GM12873 (cell line): ENCODE data around the gene PSMB2.

Source experiments
- CTCF ChIP-seq: IDR thresholded peaks from 2 replicates; pipeline ENCODE4 v1.5.1; 2012; ENCODE audit warnings: low read depth, mild to moderate bottlenecking, moderate library complexity, low read length, control low read depth; ENCODE audit not compliant: insufficient read depth; ENCODE audit errors: missing control alignments

The PSMB2 gene

GRCh38 chr1:35591211-35591610 is 50.1 kb downstream of the PSMB2 start:
- TF ChIP-seq CTCF: no peak

GRCh38 chr1:35590476-35591040 is 50.8 kb downstream of the PSMB2 start:
- no peak for TF ChIP-seq CTCF

GRCh38 chr1:35589516-35590427 is 51.6 kb downstream of the PSMB2 start:
- TF ChIP-seq CTCF: no peak

GRCh38 chr1:35588197-35588910 is 53.0 kb downstream of the PSMB2 start:
- no peak for TF ChIP-seq CTCF

- TF ChIP-seq CTCF: no peak
Measured at GRCh38 chr1:35587736-35588135, 53.6 kb downstream of the PSMB2 start.

- TF ChIP-seq CTCF: no peak
Measured at GRCh38 chr1:35586808-35587207, 54.5 kb downstream of the PSMB2 start.

- TF ChIP-seq CTCF: no peak
Measured at GRCh38 chr1:35585281-35585680, 56.0 kb downstream of the PSMB2 start.
